Activated T-helper 17 cell treated with anti-CD3 and anti-CD28 coated beads, Interleukin-2, amount 50 U/mL, for 72 hours (primary cell): ENCODE data around the gene TMEM235. TPM values are rescaled to one million over a fixed set of nuclear protein-coding genes. Genes with fewer than 3 reads are reported as not detected.

Source experiments
- ATAC-seq: fragments of 150-1000 bp; cut with Tn5 transposase; replicated peaks from 2 replicates; pipeline ENCODE4 v1.10.0; 2021; ENCODE audit warnings: mild to moderate bottlenecking, moderate library complexity
- H3K27ac Mint-ChIP-seq: one replicate; pipeline ENCODE4 v1.8.0; 2022; ENCODE audit warnings: mixed read lengths
- H3K27me3 Mint-ChIP-seq: one replicate; pipeline ENCODE4 v1.8.0; 2022; ENCODE audit warnings: mixed read lengths
- H3K36me3 Mint-ChIP-seq: one replicate; pipeline ENCODE4 v1.8.0; 2022; ENCODE audit warnings: low read depth, mild to moderate bottlenecking, mixed read lengths
- H3K4me1 Mint-ChIP-seq: one replicate; pipeline ENCODE4 v1.8.0; 2022; ENCODE audit warnings: mixed read lengths
- H3K4me3 Mint-ChIP-seq: one replicate; pipeline ENCODE4 v1.8.0; 2022; ENCODE audit warnings: mild to moderate bottlenecking, mixed read lengths
- H3K9me3 Mint-ChIP-seq: one replicate; pipeline ENCODE4 v1.8.0; 2022; ENCODE audit warnings: mixed read lengths
- total RNA-seq, 2 donors: library from RNA; stranded (reverse); gene quantifications; one replicate each; pipeline ENCODE4 v1.2.3, GENCODE V29; 2022

TMEM235 gene
- total RNA-seq, 2 donors from 2014 or later, result not detected

GRCh38 chr17:78265121-78265520 lies 33.7 kb downstream of the TMEM235 start:
- ATAC-seq, result no peak
- Mint-ChIP-seq H3K36me3 (no peaks in the 10 kb centered on the region), H3K27ac (no peak overlapping the region), H3K27me3 (no peaks in the 10 kb centered on the region), H3K4me3 (no peak overlapping the region), H3K9me3 (no peaks in the 10 kb centered on the region), H3K4me1 (peaks cover 4% of the 10 kb centered on the region)

GRCh38 chr17:78266231-78266631 lies 34.8 kb downstream of the TMEM235 start:
- H3K4me3 Mint-ChIP-seq, result no peak overlapping the region
- no peak overlapping the region for H3K27ac Mint-ChIP-seq
- no peaks in the 10 kb centered on the region for H3K27me3 Mint-ChIP-seq
- no peaks in the 10 kb centered on the region for H3K36me3 Mint-ChIP-seq
- no peak for ATAC-seq
- no peaks in the 10 kb centered on the region for H3K9me3 Mint-ChIP-seq
- H3K4me1 Mint-ChIP-seq, result no peaks in the 10 kb centered on the region

GRCh38 chr17:78266771-78267170 lies 35.3 kb downstream of the TMEM235 start:
- H3K9me3 Mint-ChIP-seq, result no peaks in the 10 kb centered on the region
- H3K27ac Mint-ChIP-seq, result no peak overlapping the region
- peaks cover under 1% of the 10 kb centered on the region for H3K27me3 Mint-ChIP-seq
- no peak overlapping the region for H3K4me3 Mint-ChIP-seq
- H3K4me1 Mint-ChIP-seq, result no peaks in the 10 kb centered on the region
- no peak for ATAC-seq
- H3K36me3 Mint-ChIP-seq, result no peaks in the 10 kb centered on the region

- Mint-ChIP-seq H3K36me3 (no peaks in the 10 kb centered on the region), H3K4me3 (no peak overlapping the region), H3K27ac (no peak overlapping the region), H3K9me3 (no peaks in the 10 kb centered on the region), H3K4me1 (no peaks in the 10 kb centered on the region), H3K27me3 (peaks cover 3% of the 10 kb centered on the region)
- ATAC-seq, result no peak
These were observed 36.0 kb downstream of the TMEM235 start for GRCh38 chr17:78267253-78268073.

- Mint-ChIP-seq H3K27ac (no peak overlapping the region), H3K4me3 (no peak overlapping the region), H3K27me3 (peaks cover 3% of the 10 kb centered on the region), H3K36me3 (no peaks in the 10 kb centered on the region), H3K9me3 (no peaks in the 10 kb centered on the region), H3K4me1 (no peaks in the 10 kb centered on the region)
- no peak for ATAC-seq
These were observed 36.9 kb downstream of the TMEM235 start for GRCh38 chr17:78268191-78268874.

- Mint-ChIP-seq H3K4me1 (no peaks in the 10 kb centered on the region), H3K4me3 (no peak overlapping the region), H3K27me3 (peaks cover 3% of the 10 kb centered on the region), H3K27ac (no peak overlapping the region), H3K9me3 (no peaks in the 10 kb centered on the region), H3K36me3 (no peaks in the 10 kb centered on the region)
- no peak for ATAC-seq
These were observed 37.8 kb downstream of the TMEM235 start for GRCh38 chr17:78268951-78269905.

GRCh38 chr17:78269955-78270381 lies 38.5 kb downstream of the TMEM235 start:
- Mint-ChIP-seq H3K4me1 (no peaks in the 10 kb centered on the region), H3K27ac (no peak overlapping the region), H3K9me3 (no peaks in the 10 kb centered on the region), H3K4me3 (no peak overlapping the region), H3K36me3 (no peaks in the 10 kb centered on the region), H3K27me3 (peaks cover 3% of the 10 kb centered on the region)
- no peak for ATAC-seq

- H3K27me3 Mint-ChIP-seq, result peaks cover 3% of the 10 kb centered on the region
- no peak for ATAC-seq
- H3K36me3 Mint-ChIP-seq, result no peaks in the 10 kb centered on the region
- H3K27ac Mint-ChIP-seq, result no peak overlapping the region
- H3K4me1 Mint-ChIP-seq, result no peaks in the 10 kb centered on the region
- H3K4me3 Mint-ChIP-seq, result peak overlapping the region; percentile 17
- H3K9me3 Mint-ChIP-seq, result no peaks in the 10 kb centered on the region
These were observed 40.2 kb downstream of the TMEM235 start for GRCh38 chr17:78271419-78272170.

- no peaks in the 10 kb centered on the region for H3K4me1 Mint-ChIP-seq
- peaks cover 3% of the 10 kb centered on the region for H3K27me3 Mint-ChIP-seq
- H3K9me3 Mint-ChIP-seq, result no peaks in the 10 kb centered on the region
- H3K4me3 Mint-ChIP-seq, result peak overlapping the region; percentile 17
- ATAC-seq, result peak; percentile 98
- H3K36me3 Mint-ChIP-seq, result no peaks in the 10 kb centered on the region
- no peak overlapping the region for H3K27ac Mint-ChIP-seq
These were observed 40.9 kb downstream of the TMEM235 start for GRCh38 chr17:78272181-78272913.

GRCh38 chr17:78272914-78273258 lies 41.5 kb downstream of the TMEM235 start:
- ATAC-seq, result no peak
- H3K4me3 Mint-ChIP-seq, result peak overlapping the region; percentile 10
- H3K27ac Mint-ChIP-seq, result no peak overlapping the region

GRCh38 chr17:78273813-78274212 lies 42.4 kb downstream of the TMEM235 start:
- no peak for ATAC-seq
- Mint-ChIP-seq H3K9me3 (no peaks in the 10 kb centered on the region), H3K36me3 (no peaks in the 10 kb centered on the region), H3K4me3 (no peak overlapping the region), H3K4me1 (no peaks in the 10 kb centered on the region), H3K27ac (no peak overlapping the region), H3K27me3 (peaks cover 3% of the 10 kb centered on the region)

More at GRCh38 chr17:78272914-78273258, 41.5 kb downstream of the TMEM235 start:
- no peaks in the 10 kb centered on the region for H3K36me3 Mint-ChIP-seq
- H3K4me1 Mint-ChIP-seq, result no peaks in the 10 kb centered on the region
- H3K9me3 Mint-ChIP-seq, result no peaks in the 10 kb centered on the region
- peaks cover 3% of the 10 kb centered on the region for H3K27me3 Mint-ChIP-seq

- no peaks in the 10 kb centered on the region for H3K36me3 Mint-ChIP-seq
- H3K4me1 Mint-ChIP-seq, result no peaks in the 10 kb centered on the region
- peaks cover 3% of the 10 kb centered on the region for H3K27me3 Mint-ChIP-seq
- no peak overlapping the region for H3K27ac Mint-ChIP-seq
- no peaks in the 10 kb centered on the region for H3K9me3 Mint-ChIP-seq
- no peak for ATAC-seq
- H3K4me3 Mint-ChIP-seq, result no peak overlapping the region
These were observed 43.9 kb downstream of the TMEM235 start for GRCh38 chr17:78275355-78275754.

GRCh38 chr17:78276098-78276887 lies 44.9 kb downstream of the TMEM235 start:
- Mint-ChIP-seq H3K4me3 (no peak overlapping the region), H3K9me3 (no peaks in the 10 kb centered on the region), H3K4me1 (no peaks in the 10 kb centered on the region), H3K27me3 (peaks cover 3% of the 10 kb centered on the region), H3K27ac (no peak overlapping the region), H3K36me3 (no peaks in the 10 kb centered on the region)
- no peak for ATAC-seq
